Brain pericyte (primary cell): ENCODE measurements around the gene SORCS2.

Experiments used
- DNase-seq: peaks from one replicate; pipeline ENCODE4 v3.0.0-alpha.2; 2012; ENCODE audit warnings: low read depth, low spot score

SORCS2 gene

GRCh38 chr4:7723625-7724024 is 531.3 kb downstream of the SORCS2 start:
- no peak for DNase-seq

- no peak for DNase-seq
Measured at GRCh38 chr4:7725951-7726350, 533.6 kb downstream of the SORCS2 start.

- DNase-seq: no peak
Measured at GRCh38 chr4:7726665-7727413, 534.5 kb downstream of the SORCS2 start.

DNA sequence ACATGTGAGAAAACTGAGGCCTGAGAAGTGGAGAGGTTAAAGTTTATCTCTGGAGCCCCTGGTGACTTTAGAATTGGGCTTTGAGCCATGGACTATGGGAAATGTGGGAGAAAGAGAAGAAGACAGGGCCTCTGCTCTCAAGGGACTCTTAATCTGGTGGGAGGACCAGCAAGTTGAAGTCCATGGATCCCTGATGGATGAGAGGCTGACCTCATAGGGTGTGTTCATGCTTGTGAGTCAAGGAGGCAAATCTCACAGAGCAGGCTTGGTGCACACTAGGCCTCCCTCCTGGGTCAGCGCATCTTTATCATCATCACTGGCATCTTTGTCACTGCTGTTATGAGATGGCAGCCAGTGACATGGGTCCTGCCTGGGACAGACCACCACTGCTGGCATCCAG is 535.4 kb downstream of the SORCS2 start:
- no peak for DNase-seq

DNA sequence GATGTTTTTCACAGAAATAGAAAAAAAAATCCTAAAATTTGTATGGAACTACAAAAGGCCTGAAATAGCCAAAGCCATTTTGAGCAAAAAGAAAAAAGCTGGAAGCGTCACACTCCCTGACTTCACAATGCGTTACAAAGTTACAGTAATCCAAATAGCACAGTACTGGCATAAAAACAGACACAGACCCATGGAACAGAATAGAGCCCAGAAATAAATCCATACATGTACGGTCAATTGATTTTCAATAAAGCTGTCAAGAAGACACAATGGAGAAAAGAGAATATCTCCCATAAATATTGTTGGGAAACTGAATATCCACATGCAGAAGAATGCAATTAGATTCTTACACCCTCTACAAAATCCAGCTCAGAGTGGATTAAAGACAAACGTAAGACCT is 539.1 kb downstream of the SORCS2 start:
- no peak for DNase-seq

DNA sequence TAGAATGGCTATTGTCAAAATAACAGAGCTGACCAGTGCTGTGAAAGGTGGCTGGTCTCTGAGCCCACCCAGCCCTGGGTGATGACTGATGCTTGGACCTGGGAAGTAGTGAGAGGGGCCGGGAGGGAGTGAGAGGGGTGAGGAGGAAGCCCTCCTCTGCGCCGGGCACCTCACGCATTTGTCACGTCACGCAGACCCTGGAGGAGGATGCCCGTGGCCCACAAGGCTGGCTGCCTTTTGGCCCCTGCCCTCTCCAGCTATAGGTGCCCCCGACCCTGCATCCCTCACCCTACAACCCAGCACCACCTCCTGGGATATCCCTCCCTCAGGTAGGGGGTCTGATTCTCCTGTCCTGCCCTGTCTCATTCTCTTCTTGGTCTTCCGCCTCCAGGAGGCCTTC is 539.9 kb downstream of the SORCS2 start:
- no peak for DNase-seq

- DNase-seq: no peak
Measured at GRCh38 chr4:7733201-7733600, 540.9 kb downstream of the SORCS2 start.

DNA sequence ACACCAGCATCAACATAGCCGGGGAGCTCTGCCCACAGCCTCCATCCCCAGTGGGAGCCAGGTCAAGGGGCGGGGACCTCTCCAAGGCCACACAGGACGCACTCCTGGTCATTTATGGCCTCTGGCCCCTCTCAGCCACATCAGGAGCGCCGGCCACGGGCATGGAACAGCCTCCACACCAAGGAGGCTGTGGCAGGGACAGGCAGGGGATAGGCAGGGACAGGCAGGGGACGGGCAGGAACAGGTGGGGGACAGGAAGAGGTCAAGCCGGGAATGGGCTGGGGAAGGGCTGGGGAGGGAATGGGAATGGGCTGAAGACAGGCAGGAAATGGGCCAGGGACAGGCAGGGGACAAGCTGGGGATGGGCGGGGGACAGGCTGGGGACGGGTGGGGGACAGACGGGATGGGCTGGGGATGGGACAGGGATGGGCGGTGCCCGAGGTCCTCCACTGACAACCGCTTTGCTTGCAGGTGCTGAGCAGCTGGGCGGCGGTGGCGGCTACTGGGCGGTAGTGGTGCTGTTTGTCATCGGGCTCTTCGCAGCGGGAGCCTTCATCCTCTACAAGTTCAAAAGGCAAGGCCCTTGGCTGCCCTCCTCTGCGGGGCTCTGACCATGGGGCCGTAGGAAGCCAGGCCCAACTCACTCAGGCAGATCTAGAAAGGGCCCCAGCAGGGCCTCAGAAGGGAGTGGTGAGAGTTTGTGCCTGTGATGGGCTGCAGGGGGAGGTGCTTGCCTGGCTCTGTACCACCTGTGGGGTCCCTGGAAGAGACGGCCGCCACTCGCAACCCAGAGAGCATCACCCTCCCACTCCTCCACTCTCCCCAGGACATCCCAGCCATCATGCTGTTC is 541.7 kb downstream of the SORCS2 start:
- no peak for DNase-seq

GRCh38 chr4:7734651-7735260 is 542.4 kb downstream of the SORCS2 start:
- DNase-seq: no peak

GRCh38 chr4:7735395-7735794 is 543.1 kb downstream of the SORCS2 start:
- no peak for DNase-seq

- DNase-seq: no peak
Measured at GRCh38 chr4:7735961-7736360, 543.6 kb downstream of the SORCS2 start.

- DNase-seq: no peak
Measured at GRCh38 chr4:7736436-7737267, 544.3 kb downstream of the SORCS2 start.

DNA sequence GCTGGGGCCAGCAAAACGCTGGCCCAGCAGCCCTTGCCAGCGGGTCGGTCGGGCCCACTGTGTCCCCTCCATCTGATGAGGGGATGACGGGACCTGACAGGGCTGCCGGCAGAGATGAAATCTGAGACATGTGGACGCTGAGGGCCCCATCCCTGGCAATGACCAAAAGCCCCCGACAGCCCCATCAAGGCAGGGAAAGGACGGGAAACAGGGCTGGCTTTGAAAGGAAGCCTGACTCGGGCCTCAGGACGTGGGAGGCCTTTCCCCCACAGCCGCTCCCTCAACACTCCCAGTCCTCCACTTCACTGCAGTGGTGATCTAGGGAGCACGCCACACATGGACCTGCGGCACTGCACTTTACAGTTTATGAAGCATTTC is 544.9 kb downstream of the SORCS2 start:
- no peak for DNase-seq

DNA sequence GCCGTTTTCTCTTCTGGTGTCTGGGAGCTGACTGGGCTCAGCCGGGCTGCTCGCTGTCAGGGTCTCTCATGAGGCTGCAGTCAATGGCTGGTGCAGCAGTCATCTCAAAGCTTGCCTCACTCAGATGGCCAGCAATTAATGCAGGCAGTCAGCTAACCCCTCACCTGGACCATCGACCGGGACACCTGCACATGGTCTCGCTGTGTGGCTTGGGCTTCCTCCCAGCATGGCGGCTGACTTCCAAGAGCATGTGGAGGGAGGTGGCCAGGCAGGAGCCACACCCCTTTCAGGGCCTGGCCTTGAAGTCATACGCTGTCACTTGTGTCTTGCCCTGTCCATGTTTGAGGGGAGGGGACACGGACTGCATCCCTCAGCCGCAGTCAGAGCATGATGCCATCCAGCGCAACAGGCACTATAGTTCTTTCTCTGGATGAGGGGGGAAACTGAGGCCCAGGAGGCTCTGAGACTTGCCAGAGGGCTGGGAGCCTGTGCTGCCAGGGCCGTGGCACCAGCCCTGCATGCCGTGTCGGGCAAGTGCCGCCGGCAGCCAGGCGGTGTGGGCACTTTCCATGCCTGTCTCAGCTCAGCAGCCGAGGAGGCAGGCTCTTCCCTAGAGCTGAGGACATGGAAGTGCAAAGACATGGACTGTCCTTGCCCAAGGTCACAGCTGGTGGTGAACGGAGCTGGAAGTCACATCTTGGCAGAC is 545.6 kb downstream of the SORCS2 start:
- no peak for DNase-seq

DNA sequence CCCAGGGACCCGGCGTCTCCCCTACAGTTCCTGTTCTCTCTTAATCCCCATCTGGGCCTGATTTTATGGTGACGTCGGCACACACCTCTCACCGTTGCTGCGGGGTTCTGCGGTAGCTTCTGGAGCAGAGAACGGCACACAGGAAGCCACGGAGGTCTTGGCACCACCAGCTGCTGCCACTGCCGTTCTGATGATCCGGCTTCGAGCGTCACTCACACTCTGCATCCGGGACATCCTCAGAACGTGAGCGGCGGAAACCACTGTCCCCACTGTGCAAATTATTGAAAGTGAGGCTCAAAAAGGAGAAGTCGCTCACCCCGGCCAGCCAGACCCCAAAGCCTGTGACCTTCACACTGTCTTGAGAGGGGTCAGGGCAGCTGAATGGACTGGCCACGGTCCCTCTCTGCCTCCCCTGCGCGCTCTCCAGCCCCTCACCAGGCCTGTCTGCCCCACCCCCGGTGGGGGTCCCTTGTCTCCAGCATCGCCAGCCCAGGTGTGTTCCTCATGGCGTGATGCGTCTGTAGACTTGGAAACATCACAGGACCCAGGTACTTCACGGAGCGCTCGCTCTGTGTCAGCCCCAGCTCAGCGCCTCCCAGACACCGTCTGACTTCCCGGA is 546.2 kb downstream of the SORCS2 start:
- no peak for DNase-seq

GRCh38 chr4:7739077-7739917 is 547.0 kb downstream of the SORCS2 start:
- no peak for DNase-seq

DNA sequence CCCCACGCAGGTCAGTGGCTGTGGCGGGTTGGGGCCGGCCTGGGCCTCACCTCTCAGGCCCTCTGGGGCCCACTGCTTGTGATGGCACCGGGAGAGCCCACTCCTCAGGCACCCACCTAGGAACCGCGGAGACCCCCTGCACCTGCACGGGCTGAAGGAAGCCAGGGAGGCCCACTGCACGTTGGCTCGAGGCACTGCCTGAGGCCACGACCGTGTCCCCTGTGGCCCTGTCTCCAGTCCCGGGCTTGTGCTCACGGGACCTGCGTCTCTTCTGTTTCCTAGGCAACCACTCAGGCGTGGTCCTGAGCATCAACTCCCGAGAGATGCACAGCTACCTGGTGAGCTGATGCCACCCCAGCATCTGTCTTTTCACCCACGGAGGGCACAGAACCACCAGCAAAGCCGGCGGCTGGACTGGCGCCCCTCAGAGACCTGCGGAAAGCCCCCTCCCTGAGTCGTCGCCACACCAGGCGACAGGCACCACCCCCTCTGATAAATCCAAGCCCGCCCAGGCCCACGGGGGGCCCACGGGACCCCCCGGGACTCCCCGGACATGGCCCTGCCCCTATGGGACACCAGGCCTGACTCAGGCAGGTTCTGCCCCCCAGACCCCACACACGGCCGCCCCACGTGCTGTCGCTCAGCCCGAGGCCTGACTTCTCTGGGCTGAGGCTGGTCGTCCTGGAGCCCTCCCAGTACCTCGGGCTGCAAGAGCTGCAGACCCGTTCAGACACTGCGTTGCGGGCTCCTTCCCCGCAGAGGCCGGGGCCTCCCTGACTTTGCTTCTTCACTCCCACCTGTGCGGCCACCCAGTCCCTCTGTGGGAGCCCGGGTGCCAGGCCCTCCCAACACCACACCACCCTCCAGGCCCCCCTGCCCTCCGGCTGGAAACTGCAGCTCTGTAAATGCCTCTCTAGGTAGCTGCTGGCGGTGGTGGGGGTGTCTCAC is 547.9 kb downstream of the SORCS2 start:
- no peak for DNase-seq

DNA sequence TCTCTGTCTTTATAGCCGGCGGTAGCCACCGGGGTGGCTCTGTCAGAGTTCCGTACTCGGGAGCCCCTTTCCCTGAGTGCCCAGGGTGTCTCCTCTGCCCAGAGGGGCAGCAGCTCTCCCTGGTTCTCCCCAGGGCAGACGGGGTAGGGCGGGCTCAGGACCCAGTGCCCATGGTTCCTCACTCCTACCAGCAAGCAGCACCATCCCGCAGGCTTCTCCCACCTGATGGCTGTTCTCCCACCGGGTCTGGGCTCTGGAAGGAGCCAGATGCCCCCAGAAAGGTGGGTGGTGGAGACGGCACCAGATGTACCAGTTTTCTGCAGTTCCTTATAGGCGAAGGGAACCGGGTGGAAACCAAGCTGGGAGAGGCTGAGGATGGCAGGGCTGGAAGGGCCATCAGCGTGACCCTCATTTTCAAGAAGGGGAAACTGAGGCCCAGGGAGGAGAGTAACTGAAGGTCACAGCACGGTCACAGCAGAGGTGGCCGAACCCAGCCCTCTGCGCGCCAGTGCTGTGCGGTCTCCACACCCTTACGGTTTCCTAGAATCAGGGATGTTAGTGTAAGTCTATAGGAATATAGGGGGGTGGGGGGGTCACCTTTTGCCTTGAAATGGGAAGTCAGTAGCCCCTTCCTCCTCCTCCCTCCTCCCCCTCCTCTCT is 548.7 kb downstream of the SORCS2 start:
- DNase-seq: no peak
